ENCODE data around the gene CEP72.
"Not testable (repeated sequence)": the region's sequence is repeated elsewhere in the genome, so short reads cannot be mapped to it uniquely, and the experiment has no call there.

Gene CEP72

GRCh38 chr5:673831-674629 lies 61.9 kb downstream of the CEP72 start:
- DNase-seq = no peak

- peak in 1 of 2 experiments; percentile 19 for DNase-seq
These were observed 62.5 kb downstream of the CEP72 start for GRCh38 chr5:674630-675011.

- peak in 1 of 2 experiments; percentile 15 for DNase-seq
These were observed 63.2 kb downstream of the CEP72 start for GRCh38 chr5:675111-675870.

GRCh38 chr5:675871-676698 lies 63.9 kb downstream of the CEP72 start:
- DNase-seq = peak; percentile 15

- no peak for DNase-seq
These were observed 64.5 kb downstream of the CEP72 start for GRCh38 chr5:676699-677076.

- peak; percentile 13 to 16 for DNase-seq
These were observed 65.3 kb downstream of the CEP72 start for GRCh38 chr5:677131-678101.

- peak in 1 of 2 experiments; percentile 10 for DNase-seq
These were observed 66.4 kb downstream of the CEP72 start for GRCh38 chr5:678521-678920.

GRCh38 chr5:679166-679895 lies 67.2 kb downstream of the CEP72 start:
- not testable (repeated sequence) for DNase-seq

- not testable (repeated sequence) for DNase-seq
These were observed 68.1 kb downstream of the CEP72 start for GRCh38 chr5:680118-680795.

GRCh38 chr5:680836-681235 lies 68.7 kb downstream of the CEP72 start:
- DNase-seq = not testable (repeated sequence)

GRCh38 chr5:681317-682191 lies 69.4 kb downstream of the CEP72 start:
- DNase-seq = not testable (repeated sequence)

- not testable (repeated sequence) for DNase-seq
These were observed 70.1 kb downstream of the CEP72 start for GRCh38 chr5:682216-682615.

- peak in 1 of 2 experiments; percentile 20 for DNase-seq
These were observed 70.7 kb downstream of the CEP72 start for GRCh38 chr5:682651-683358.

GRCh38 chr5:683551-684481 lies 71.7 kb downstream of the CEP72 start:
- DNase-seq = no peak

GRCh38 chr5:684751-685216 lies 72.6 kb downstream of the CEP72 start:
- no peak for DNase-seq

GRCh38 chr5:685262-686171 lies 73.4 kb downstream of the CEP72 start:
- DNase-seq = no peak

- not testable (repeated sequence) for DNase-seq
These were observed 74.0 kb downstream of the CEP72 start for GRCh38 chr5:686172-686523.

Data from activated T-cell treated with anti-CD3 and anti-CD28 coated beads, Interleukin-2, amount 50 U/mL, for 48 hours (primary cell).